ENCODE measurements around the gene ARID5B.
"Not testable (repeated sequence)": the region's sequence is repeated elsewhere in the genome, so short reads cannot be mapped to it uniquely, and the experiment has no call there.

Gene ARID5B

DNA sequence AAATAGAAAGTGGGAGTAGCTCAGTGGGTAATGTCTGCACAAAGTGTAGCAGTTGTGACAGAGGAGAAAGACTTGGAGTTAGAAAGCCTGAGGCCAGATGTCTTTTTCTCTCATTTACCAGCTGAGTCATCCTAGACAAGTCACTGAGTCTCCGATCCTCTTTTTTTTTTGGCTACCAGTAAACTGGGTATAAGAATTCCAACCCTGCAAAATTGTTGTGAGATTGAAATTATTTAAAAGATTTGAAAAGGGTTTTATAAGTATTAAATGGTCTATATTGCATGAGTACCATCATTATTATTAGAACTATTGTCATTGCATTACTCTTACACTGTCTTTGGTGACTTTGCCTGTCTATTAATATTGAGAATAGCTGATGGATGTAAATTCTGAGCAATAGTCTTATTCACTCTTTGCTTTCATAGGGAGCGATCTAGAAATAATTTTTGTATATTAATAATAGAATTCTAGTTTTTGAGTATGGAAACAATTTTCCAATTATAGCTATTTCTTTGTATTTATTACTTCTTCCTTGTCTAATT lies 74.0 kb downstream of the ARID5B start:
- no peaks in the 10 kb centered on the region for H3K4me1 ChIP-seq (ENCODE audit: control insufficient read depth, low read depth, low read length)
- no peaks in the 10 kb centered on the region for H3K27me3 ChIP-seq (ENCODE audit: control insufficient read depth, insufficient read depth, low read length)
- no peaks in the 10 kb centered on the region for H3K9me3 ChIP-seq (ENCODE audit: control insufficient read depth, low read depth, low read length)
- no peak overlapping the region for H3K27ac ChIP-seq (ENCODE audit: low read length)
- H3K4me3 ChIP-seq (ENCODE audit: low read length) = no peak overlapping the region
- H3K9ac ChIP-seq (ENCODE audit: low read length) = no peak overlapping the region
- H3K36me3 ChIP-seq (ENCODE audit: control insufficient read depth, low read depth, low read length) = no peaks in the 10 kb centered on the region

DNA sequence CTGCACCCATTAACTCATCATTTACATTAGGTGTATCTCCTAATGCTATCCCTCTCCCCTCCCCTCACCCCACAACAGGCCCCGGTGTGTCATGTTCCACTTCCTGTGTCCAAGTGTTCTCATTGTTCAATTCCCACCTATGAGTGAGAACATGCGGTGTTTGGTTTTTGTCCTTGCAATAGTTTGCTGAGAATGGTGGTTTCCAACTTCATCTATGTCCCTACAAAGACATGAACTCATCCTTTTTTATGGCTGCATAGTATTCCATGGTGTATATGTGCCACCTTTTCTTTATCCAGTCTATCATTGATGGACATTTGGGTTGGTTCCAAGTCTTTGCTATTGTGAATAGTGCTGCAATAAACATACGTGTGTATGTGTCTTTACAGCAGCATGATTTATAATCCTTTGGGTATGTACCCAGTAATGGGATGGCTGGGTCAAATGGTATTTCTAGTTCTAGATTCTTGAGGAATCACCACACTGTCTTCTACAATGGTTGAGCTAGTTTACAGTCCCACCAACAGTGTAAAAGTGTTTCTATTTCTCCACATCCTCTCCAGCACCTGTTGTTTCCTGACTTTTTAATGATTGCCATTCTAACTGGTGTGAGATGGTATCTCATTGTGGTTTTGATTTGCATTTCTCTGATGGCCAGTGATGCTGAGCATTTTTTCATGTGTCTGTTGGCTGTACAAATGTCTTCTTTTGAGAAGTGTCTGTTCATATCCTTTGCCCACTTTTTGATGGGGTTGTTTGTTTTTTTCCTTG lies 75.6 kb downstream of the ARID5B start:
- H3K9me3 ChIP-seq (ENCODE audit: control insufficient read depth, low read depth, low read length); H3K36me3 ChIP-seq (ENCODE audit: control insufficient read depth, low read depth, low read length); H3K4me1 ChIP-seq (ENCODE audit: control insufficient read depth, low read depth, low read length); H3K27ac ChIP-seq (ENCODE audit: low read length); H3K9ac ChIP-seq (ENCODE audit: low read length); H3K27me3 ChIP-seq (ENCODE audit: control insufficient read depth, insufficient read depth, low read length); H3K4me3 ChIP-seq (ENCODE audit: low read length): not testable (repeated sequence)

DNA sequence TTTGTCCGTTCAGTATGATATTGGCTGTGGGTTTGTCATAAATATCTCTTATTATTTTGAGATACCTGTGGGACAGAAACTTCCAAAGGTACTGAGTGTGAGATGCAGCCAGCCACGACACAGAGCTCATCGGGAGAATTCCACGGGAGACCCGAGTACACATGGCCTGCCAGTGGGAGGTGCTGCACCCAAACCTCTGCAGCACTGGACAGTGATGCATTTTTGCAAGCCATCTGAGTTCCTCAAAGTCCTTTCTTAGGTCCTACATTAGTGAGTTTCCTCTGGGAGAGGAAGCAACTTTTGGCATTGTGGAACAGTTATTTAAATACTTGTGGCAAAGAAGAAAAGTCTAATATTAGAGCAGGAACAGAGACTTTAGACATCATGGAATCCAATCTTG lies 77.5 kb downstream of the ARID5B start:
- Histone ChIP-seq H3K27ac (ENCODE audit: low read length) (no peak overlapping the region), H3K27me3 (ENCODE audit: control insufficient read depth, insufficient read depth, low read length) (no peaks in the 10 kb centered on the region), H3K9me3 (ENCODE audit: control insufficient read depth, low read depth, low read length) (no peaks in the 10 kb centered on the region)

DNA sequence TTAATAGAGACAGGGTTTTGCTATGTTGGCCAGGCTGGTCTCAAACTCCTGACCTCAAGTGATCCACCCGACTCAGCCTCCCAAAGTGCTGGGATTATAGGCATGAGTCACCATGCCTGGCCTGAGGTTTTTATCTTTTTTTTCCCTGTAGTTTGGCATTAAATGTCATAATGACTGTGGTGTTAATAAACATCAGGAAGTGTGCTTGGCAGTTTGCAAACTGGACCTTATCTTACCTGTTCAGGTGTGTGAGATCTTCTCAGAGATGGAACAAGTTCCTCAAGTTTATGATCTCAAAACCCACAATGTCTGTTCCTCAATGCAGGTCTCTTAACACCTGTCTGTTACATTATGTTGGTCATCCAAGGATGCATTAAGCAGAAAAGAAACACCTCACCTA lies 80.0 kb downstream of the ARID5B start:
- no peak overlapping the region for H3K27ac ChIP-seq (ENCODE audit: low read length)
- H3K36me3 ChIP-seq (ENCODE audit: control insufficient read depth, low read depth, low read length) = no peaks in the 10 kb centered on the region
- H3K9me3 ChIP-seq (ENCODE audit: control insufficient read depth, low read depth, low read length) = no peaks in the 10 kb centered on the region
- H3K9ac ChIP-seq (ENCODE audit: low read length) = no peak overlapping the region
- H3K4me1 ChIP-seq (ENCODE audit: control insufficient read depth, low read depth, low read length) = peaks cover 15% of the 10 kb centered on the region
- H3K4me3 ChIP-seq (ENCODE audit: low read length) = no peak overlapping the region
- H3K27me3 ChIP-seq (ENCODE audit: control insufficient read depth, insufficient read depth, low read length) = no peaks in the 10 kb centered on the region

More for the DNA sequence above, 77.5 kb downstream of the ARID5B start:
- no peak overlapping the region for H3K4me3 ChIP-seq (ENCODE audit: low read length)
- H3K36me3 ChIP-seq (ENCODE audit: control insufficient read depth, low read depth, low read length) = no peaks in the 10 kb centered on the region
- H3K9ac ChIP-seq (ENCODE audit: low read length) = no peak overlapping the region
- no peaks in the 10 kb centered on the region for H3K4me1 ChIP-seq (ENCODE audit: control insufficient read depth, low read depth, low read length)

DNA sequence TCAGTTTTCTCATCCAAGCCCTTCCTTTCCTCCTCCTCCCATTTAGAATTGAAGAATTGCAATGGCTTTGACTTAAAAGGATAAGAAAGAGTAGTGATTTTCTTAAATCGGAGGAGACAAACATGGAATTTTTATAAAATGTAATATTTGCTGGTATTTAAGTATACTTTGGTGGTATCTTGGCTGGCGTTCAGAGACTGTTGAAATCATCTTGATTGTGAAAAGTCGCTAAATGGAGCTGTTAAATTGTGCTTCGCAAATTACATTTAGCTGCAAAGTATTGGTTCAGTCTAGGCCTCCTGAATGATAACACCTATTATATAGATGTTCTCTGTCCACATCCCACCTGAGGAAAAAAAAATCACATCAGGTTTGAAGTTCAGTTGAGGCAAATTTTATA lies 81.8 kb downstream of the ARID5B start:
- H3K36me3 ChIP-seq (ENCODE audit: control insufficient read depth, low read depth, low read length) = no peaks in the 10 kb centered on the region
- no peak overlapping the region for H3K4me3 ChIP-seq (ENCODE audit: low read length)
- H3K4me1 ChIP-seq (ENCODE audit: control insufficient read depth, low read depth, low read length) = peaks cover 31% of the 10 kb centered on the region
- no peaks in the 10 kb centered on the region for H3K9me3 ChIP-seq (ENCODE audit: control insufficient read depth, low read depth, low read length)
- H3K27me3 ChIP-seq (ENCODE audit: control insufficient read depth, insufficient read depth, low read length) = no peaks in the 10 kb centered on the region
- no peak overlapping the region for H3K9ac ChIP-seq (ENCODE audit: low read length)
- no peak overlapping the region for H3K27ac ChIP-seq (ENCODE audit: low read length)

DNA sequence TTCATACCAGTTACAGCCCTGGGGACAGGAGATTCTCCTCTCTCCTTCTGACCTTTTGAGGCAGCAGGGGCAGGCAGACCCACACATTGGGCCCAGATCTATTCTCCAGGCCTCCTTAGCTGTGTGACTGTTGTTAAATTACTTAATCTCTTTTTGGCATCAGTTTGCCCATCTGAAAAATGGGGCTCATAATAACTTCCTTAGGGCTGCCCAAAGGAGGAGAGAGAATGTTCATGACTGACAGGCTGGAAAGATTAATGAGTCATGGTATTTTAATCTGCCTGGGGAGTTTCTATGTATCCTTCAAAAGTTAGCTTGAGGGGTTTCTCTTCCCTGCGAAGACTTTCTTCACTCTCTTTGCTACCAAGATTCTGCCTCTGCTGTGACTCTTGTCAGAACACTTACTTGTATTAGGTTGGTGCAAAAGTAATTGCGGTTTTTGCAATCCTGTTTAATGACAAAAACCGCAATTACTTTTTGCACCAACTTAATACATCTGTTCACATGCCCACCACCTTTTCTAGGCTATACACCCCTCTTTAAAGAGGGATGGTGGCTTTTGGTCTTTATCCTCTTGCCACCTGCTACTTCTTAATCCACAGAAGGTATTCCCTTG lies 83.4 kb downstream of the ARID5B start:
- H3K27me3 ChIP-seq (ENCODE audit: control insufficient read depth, insufficient read depth, low read length) = no peaks in the 10 kb centered on the region
- H3K27ac ChIP-seq (ENCODE audit: low read length) = no peak overlapping the region
- H3K36me3 ChIP-seq (ENCODE audit: control insufficient read depth, low read depth, low read length) = no peaks in the 10 kb centered on the region
- H3K4me3 ChIP-seq (ENCODE audit: low read length) = no peak overlapping the region
- H3K9me3 ChIP-seq (ENCODE audit: control insufficient read depth, low read depth, low read length) = no peaks in the 10 kb centered on the region
- no peak overlapping the region for H3K9ac ChIP-seq (ENCODE audit: low read length)
- peaks cover 31% of the 10 kb centered on the region for H3K4me1 ChIP-seq (ENCODE audit: control insufficient read depth, low read depth, low read length)

DNA sequence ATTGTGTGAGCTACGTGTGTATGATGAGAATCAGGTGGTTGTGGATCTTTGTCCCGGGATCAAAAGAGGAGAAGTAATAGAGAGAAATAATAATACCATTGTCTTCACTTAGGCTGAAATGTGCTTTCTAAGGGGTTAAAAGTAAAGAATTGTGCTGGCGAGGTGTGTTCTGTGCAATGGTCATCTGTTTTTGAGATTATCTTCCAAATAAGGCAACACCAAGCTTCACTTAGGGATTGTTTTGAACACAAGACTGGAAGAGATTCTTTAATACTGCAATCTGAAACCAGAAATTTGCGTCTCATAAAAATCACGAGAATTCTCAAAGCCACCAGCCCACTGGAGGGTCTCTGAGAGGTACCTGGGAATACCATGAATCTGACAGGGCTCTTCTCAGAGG lies 84.2 kb downstream of the ARID5B start:
- no peak overlapping the region for H3K4me3 ChIP-seq (ENCODE audit: low read length)
- H3K9me3 ChIP-seq (ENCODE audit: control insufficient read depth, low read depth, low read length) = no peaks in the 10 kb centered on the region
- H3K27me3 ChIP-seq (ENCODE audit: control insufficient read depth, insufficient read depth, low read length) = no peaks in the 10 kb centered on the region
- H3K27ac ChIP-seq (ENCODE audit: low read length) = no peak overlapping the region
- no peak overlapping the region for H3K9ac ChIP-seq (ENCODE audit: low read length)
- no peaks in the 10 kb centered on the region for H3K36me3 ChIP-seq (ENCODE audit: control insufficient read depth, low read depth, low read length)
- H3K4me1 ChIP-seq (ENCODE audit: control insufficient read depth, low read depth, low read length) = peaks cover 31% of the 10 kb centered on the region

DNA sequence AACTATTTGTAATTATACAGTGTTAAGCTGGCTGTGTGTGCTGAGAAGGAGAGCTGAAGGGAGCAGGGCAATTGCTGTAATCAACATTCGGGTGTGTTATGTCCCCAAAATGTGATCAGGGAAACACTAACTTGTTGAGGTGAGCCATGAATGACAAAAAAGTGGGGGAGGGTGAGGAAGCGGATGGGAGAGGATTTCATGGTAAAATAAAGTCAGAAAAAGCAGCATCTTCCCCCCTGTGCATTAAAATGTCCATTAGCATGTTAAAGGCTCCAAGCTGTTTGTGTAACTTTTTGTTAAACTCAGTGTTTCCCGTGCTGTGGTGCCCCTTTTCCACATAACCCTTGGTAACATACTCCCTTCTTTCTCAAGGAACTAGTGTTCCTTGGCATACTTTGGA lies 84.9 kb downstream of the ARID5B start:
- no peaks in the 10 kb centered on the region for H3K27me3 ChIP-seq (ENCODE audit: control insufficient read depth, insufficient read depth, low read length)
- H3K9me3 ChIP-seq (ENCODE audit: control insufficient read depth, low read depth, low read length) = no peaks in the 10 kb centered on the region
- peak overlapping the region; percentile 15 for H3K4me3 ChIP-seq (ENCODE audit: low read length)
- H3K36me3 ChIP-seq (ENCODE audit: control insufficient read depth, low read depth, low read length) = no peaks in the 10 kb centered on the region
- H3K9ac ChIP-seq (ENCODE audit: low read length) = no peak overlapping the region
- peak overlapping the region; percentile 20 for H3K27ac ChIP-seq (ENCODE audit: low read length)
- peaks cover 31% of the 10 kb centered on the region for H3K4me1 ChIP-seq (ENCODE audit: control insufficient read depth, low read depth, low read length)

DNA sequence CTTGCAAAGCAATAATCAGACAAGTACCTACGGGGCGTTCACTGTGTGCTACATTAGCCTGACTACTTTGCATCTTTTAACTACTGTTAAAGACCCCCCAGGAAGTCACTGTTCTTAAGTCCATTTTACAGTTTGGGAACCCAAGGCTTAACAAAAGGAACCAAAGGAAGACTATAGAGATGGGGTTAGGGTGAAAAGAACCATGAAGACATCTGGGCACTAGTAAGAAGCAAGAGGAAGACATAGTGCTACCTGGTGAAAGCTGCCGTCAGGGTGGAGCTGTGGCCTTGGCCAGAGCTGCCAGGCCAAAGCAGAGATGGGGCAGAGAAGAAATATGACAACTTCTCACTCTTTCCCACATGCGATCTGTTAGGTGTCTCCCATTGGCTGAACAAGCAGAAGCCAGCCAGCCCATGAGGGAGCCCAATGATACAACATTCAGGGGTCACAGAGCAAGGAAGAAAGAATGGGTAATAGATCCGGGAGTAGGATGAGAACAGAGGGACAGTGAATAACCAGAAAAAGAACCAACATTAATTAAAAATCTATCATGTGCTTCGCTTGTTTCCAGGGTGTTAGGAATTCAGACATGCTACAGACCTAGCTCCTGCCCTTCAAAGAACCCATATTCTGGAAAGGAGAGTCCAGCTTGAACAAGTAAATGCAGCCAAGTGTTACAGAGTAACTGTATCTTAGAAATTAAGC lies 85.4 kb downstream of the ARID5B start:
- no peaks in the 10 kb centered on the region for H3K27me3 ChIP-seq (ENCODE audit: control insufficient read depth, insufficient read depth, low read length)
- no peaks in the 10 kb centered on the region for H3K9me3 ChIP-seq (ENCODE audit: control insufficient read depth, low read depth, low read length)
- peak overlapping the region; percentile 15 for H3K4me3 ChIP-seq (ENCODE audit: low read length)
- peaks cover 31% of the 10 kb centered on the region for H3K4me1 ChIP-seq (ENCODE audit: control insufficient read depth, low read depth, low read length)
- H3K9ac ChIP-seq (ENCODE audit: low read length) = no peak overlapping the region
- H3K36me3 ChIP-seq (ENCODE audit: control insufficient read depth, low read depth, low read length) = no peaks in the 10 kb centered on the region
- no peak overlapping the region for H3K27ac ChIP-seq (ENCODE audit: low read length)

DNA sequence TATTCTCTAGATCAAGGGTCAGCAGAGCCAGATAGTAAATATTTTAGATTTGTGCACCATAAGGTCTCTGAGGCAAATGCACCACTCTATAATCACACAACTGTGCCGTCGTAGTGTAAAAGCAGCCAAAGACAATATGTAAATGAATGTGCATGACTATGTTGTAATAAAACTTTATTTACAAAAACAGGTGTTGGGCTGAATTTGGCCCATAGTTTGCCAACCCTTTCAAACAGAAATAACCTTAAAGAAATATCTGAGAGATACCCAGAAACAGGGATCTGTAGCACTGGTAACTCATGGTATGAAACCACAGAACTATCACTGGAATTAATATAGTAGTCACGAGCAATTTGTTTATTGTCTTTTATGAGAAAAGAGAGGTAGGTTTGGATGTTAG lies 86.0 kb downstream of the ARID5B start:
- Histone ChIP-seq H3K27ac (ENCODE audit: low read length) (no peak overlapping the region), H3K36me3 (ENCODE audit: control insufficient read depth, low read depth, low read length) (no peaks in the 10 kb centered on the region), H3K9ac (ENCODE audit: low read length) (no peak overlapping the region), H3K4me1 (ENCODE audit: control insufficient read depth, low read depth, low read length) (peaks cover 35% of the 10 kb centered on the region), H3K9me3 (ENCODE audit: control insufficient read depth, low read depth, low read length) (no peaks in the 10 kb centered on the region), H3K27me3 (ENCODE audit: control insufficient read depth, insufficient read depth, low read length) (no peaks in the 10 kb centered on the region), H3K4me3 (ENCODE audit: low read length) (no peak overlapping the region)

DNA sequence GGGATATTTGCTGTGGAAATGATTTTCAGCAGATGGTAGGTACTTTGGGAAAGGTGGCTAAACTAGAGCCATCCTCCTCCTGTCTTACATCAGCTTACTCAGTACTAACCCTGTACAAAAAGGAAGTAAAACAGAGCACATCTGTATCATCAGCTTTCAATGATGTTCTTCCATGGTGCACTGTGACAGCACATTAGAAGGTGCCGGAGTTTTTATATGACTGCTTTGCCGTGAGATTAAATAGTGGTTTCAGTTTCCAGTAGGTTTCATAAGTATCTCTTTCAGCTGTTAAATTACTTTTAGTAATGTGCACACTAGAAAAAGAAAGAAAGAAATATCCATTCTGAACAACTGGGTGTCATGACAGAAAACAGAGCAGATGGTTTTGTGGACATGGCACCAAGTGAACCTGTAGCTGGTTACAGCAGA lies 86.5 kb downstream of the ARID5B start:
- no peak overlapping the region for H3K9ac ChIP-seq (ENCODE audit: low read length)
- H3K4me3 ChIP-seq (ENCODE audit: low read length) = no peak overlapping the region
- no peak overlapping the region for H3K27ac ChIP-seq (ENCODE audit: low read length)
- H3K27me3 ChIP-seq (ENCODE audit: control insufficient read depth, insufficient read depth, low read length) = no peaks in the 10 kb centered on the region
- H3K36me3 ChIP-seq (ENCODE audit: control insufficient read depth, low read depth, low read length) = no peaks in the 10 kb centered on the region
- H3K4me1 ChIP-seq (ENCODE audit: control insufficient read depth, low read depth, low read length) = peaks cover 37% of the 10 kb centered on the region
- no peaks in the 10 kb centered on the region for H3K9me3 ChIP-seq (ENCODE audit: control insufficient read depth, low read depth, low read length)

Measured in iPS-18a (cell line).